ENCODE data around the gene NAIF1. TPM values are rescaled to one million over a fixed set of nuclear protein-coding genes. Genes with fewer than 3 reads are reported as not detected.
A peak's percentile ranks its signal among the peaks of the same experiment; 100 is the strongest.
"Not testable (repeated sequence)": the region's sequence is repeated elsewhere in the genome, so short reads cannot be mapped to it uniquely, and the experiment has no call there.

Gene NAIF1
- polyA plus RNA-seq, 1 donor from 2014 or later = 12.7 TPM

DNA sequence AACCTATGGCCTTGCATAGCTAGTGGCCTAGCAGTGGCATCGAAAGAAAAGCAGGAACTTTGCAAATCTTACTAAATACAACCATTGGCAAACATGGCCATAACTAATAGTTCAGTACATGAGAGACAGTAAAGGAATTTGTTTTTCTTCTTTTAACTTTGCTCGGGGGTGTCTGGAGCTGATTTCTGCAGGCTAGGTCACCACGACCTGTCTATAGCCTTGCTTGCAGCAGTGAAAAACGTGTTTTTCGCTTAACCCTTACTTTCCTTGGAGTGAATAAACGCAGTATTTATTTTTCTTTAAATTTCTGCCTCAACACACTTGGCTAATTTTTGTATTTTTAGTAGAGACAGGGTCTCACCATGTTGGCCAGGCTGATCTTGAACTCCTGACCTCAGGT lies 19.9 kb downstream of the NAIF1 start:
- no peak overlapping the region for H3K4me3 Mint-ChIP-seq
- peaks cover under 1% of the 10 kb centered on the region for H3K27me3 Mint-ChIP-seq
- H3K4me1 Mint-ChIP-seq = peaks cover 0 to 1% (median 1%) of the 10 kb centered on the region in 3 donors
- H3K27ac Mint-ChIP-seq = peak overlapping the region in 1 of 3 donors; percentile 23
- no peaks in the 10 kb centered on the region for H3K9me3 Mint-ChIP-seq
- H3K36me3 Mint-ChIP-seq = peaks cover 1% of the 10 kb centered on the region

DNA sequence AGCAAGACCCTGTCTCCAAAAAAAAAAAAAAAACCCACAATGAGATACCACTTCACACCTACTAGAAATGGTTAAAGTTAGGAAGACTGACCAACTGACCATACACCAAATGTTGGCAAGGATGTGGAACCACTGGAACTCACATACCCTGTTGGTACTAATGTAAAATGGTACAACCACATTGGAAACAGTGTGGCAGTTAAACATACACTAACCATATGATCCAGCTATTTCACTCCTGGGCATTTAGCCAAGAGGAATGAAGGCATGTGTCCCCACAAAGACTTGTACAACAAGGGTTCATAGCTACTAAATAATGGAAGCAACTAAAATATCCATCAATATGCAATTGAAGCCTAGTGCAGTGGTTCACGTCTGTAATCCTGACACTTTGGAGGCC lies 21.3 kb downstream of the NAIF1 start:
- Mint-ChIP-seq H3K9me3 (no peaks in the 10 kb centered on the region), H3K4me3 (no peak overlapping the region), H3K36me3 (peaks cover 1% of the 10 kb centered on the region), H3K27ac (no peak overlapping the region), H3K27me3 (peaks cover 2% of the 10 kb centered on the region), H3K4me1 (peaks cover 0 to 3% (median 1%) of the 10 kb centered on the region in 3 donors)

DNA sequence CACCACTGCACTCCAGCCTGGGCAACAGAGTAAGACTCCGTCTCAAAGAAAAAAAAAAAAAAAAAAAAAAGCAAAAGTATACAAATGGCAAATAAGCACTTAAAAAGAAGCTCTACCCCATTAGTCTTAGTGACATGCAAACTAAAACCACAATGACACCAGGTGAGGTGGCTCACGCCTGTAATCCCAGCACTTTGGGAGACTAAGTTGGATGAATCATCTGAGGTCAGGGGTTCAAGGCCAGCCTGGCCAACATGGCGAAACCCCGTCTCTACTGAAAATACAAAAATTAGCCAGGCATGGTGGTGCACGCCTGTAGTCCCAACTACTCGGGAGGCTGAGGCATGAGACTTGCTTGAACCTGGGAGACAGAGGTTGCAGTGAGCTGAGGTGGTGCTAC lies 21.7 kb downstream of the NAIF1 start:
- not testable (repeated sequence) for H3K4me3 Mint-ChIP-seq, H3K4me1 Mint-ChIP-seq, H3K36me3 Mint-ChIP-seq, H3K27ac Mint-ChIP-seq, H3K27me3 Mint-ChIP-seq, H3K9me3 Mint-ChIP-seq

DNA sequence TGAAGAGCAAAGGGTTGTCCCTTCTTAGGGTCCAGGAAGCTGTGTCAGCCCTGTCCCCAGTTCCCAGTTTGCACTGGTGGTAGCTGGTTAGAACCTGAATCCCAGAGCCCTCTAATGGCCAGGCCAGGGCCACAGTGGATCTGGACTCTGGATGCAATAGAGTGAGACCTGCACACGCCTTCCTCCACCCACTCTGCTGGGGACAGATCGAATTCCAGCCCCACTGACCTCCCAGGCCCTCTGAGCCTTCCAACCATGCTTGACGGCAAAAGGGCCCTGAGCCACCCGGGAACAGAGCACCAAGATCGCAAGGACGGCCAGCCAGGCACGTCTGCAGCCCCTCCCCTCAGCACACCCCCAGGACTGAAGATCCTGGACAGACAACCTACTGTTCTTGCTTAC lies 23.7 kb downstream of the NAIF1 start:
- Mint-ChIP-seq H3K27ac (no peak overlapping the region), H3K4me1 (peaks cover 0 to 2% (median 1%) of the 10 kb centered on the region in 3 donors), H3K36me3 (no peaks in the 10 kb centered on the region), H3K9me3 (no peaks in the 10 kb centered on the region), H3K27me3 (peaks cover 2% of the 10 kb centered on the region), H3K4me3 (no peak overlapping the region)

DNA sequence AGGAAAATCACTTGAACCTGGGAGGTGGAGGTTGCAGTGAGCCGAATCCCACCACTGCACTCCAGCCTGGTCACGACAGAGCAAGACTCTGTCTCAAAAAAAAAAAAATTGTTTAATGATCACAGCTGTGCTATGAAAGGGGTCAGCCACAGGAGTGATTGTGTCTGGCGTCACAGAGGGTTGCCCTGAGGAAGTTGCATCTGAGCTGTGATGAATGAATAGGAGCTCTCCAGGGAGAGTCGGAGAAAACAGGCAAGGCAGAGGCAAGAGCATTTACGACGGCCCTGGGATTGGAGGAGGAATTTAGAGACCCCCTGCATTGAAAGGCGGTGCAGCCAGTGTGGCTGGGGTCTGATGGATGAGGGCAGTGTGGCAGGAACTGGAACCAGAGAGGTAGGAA lies 25.1 kb downstream of the NAIF1 start:
- Mint-ChIP-seq H3K27me3 (peaks cover 2% of the 10 kb centered on the region), H3K36me3 (no peaks in the 10 kb centered on the region), H3K27ac (peak overlapping the region in 1 of 3 donors; percentile 56), H3K4me1 (peaks cover 0 to 2% (median 1%) of the 10 kb centered on the region in 3 donors), H3K9me3 (no peaks in the 10 kb centered on the region), H3K4me3 (no peak overlapping the region)

DNA sequence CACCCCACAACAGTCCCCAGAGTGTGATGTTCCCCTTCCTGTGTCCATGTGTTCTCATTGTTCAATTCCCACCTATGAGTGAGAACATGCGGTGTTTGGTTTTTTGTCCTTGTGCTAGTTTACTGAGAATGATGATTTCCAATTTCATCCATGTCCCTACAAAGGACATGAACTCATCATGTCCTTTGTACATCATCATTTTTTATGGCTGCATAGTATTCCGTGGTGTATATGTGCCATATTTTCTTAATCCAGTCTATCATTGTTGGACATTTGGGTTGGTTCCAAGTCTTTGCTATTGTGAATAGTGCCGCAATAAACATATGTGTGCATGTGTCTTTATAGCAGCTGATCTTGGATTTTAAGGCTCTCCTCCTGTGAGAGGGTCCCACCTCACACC lies 26.3 kb downstream of the NAIF1 start:
- not testable (repeated sequence) for H3K27me3 Mint-ChIP-seq, H3K4me1 Mint-ChIP-seq, H3K27ac Mint-ChIP-seq, H3K36me3 Mint-ChIP-seq, H3K4me3 Mint-ChIP-seq, H3K9me3 Mint-ChIP-seq

DNA sequence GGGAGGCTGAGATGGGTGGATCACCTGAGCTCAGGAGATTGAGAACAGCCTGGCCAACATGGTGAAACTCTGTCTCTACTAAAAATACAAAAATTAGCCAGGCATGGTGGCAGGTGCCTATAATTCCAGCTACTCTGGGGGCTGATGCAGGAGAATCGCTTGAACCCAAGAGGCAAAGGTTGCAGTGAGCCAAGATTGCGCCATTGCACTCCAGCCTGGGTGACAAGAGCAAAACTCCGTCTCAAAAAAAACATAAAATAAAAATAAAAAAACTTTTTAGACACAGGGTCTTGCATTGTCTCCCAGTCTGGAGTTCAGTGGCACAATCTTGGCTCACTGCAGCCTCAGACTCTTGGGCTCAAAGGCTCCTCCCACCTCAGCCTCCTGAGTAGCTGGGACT lies 30.6 kb downstream of the NAIF1 start:
- H3K36me3 Mint-ChIP-seq, H3K27me3 Mint-ChIP-seq: not testable (repeated sequence)
- peaks cover 16 to 21% (median 20%) of the 10 kb centered on the region in 3 donors for H3K4me1 Mint-ChIP-seq

DNA sequence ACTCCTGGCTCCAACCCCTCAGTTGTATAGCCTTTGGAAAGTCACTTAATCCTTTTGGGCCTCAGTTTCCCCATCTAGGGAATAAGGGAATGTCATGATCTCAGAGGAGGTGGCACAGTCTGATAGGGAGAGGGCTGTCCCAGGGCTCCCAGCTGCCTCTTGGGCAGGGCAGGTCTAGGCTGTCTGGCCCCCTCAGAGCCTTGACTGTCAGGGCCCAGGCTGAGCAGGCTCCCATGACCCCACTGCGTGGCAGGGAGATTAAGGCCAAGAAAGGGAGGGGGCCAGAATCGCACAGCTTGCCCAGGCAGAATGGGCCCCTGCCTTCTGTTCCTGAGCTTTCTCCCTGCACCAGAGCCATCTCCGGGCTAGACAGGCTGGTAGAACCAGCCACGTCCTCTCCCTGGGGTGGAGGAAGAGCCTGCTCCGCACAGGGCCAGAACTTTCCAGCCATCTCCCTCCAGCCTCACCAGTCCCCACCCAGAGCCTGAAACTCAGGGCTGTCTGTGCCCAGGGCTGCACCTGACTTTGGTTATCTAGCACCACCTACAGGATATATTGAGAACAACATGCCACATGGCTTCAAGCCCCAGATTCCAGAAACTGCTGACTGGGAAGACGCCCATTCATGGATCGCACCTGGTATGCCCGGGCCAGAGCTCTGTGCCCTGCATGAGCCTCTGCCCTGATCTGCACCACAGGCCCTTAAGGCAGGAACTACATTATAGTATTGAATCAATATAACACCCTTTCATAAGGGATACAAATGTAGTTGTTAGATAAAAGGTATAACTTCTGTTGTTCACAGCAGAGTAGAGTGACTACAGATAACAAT lies 32.1 kb downstream of the NAIF1 start:
- Mint-ChIP-seq H3K4me3 (peak overlapping the region in 3 of 4 donors; percentile 43 to 63 (median 59)), H3K4me1 (peaks cover 22 to 30% (median 24%) of the 10 kb centered on the region in 3 donors), H3K27ac (peak overlapping the region; percentile 71 to 89 (median 79)), H3K36me3 (peaks cover 3% of the 10 kb centered on the region), H3K9me3 (no peaks in the 10 kb centered on the region), H3K27me3 (no peaks in the 10 kb centered on the region)

More for the DNA sequence above, 30.6 kb downstream of the NAIF1 start:
- not testable (repeated sequence) for H3K4me3 Mint-ChIP-seq, H3K27ac Mint-ChIP-seq, H3K9me3 Mint-ChIP-seq

DNA sequence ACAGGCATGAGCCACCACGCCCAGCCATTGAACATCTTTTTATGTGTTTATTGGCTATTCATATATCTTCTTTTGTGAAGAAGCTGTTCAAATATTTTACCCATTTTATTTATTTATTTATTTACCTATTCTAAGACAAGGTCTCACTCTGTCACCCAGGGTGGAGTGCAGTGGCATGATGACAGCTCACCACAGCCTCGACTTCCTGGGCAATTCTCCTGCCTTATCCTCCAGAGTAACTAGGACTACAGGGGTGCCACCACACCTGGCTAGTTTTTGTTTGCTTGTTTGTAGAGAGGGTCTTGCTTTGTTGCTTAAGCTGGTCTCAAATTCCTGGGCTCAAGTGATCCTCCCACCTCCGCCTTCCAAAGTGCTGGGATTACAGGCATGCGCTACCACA lies 33.5 kb downstream of the NAIF1 start:
- Mint-ChIP-seq H3K27me3 (no peaks in the 10 kb centered on the region), H3K4me1 (peaks cover 24 to 36% (median 27%) of the 10 kb centered on the region in 3 donors), H3K4me3 (peak overlapping the region in 3 of 4 donors; percentile 46 to 75 (median 69))

DNA sequence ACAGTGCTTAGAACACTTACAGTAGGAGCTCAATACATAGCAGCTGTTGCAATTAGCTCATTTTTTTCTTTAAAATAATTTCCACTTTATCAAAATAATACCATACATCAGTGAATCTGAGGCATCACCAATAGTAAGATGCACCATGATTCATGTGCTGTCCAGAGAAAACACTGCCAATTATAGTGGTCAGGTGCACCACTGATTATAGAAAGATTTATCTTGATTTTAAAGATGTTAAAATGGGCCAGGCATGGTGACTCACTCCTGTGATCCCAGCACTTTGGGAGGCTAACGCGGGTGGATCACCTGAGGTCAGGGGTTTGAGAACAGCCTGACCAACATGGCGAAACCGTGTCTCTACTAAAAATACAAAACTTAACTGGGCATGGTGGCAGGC lies 39.4 kb downstream of the NAIF1 start:
- Mint-ChIP-seq H3K4me3 (peak overlapping the region in 3 of 4 donors; percentile 12 to 68 (median 43)), H3K27me3 (peaks cover 2% of the 10 kb centered on the region), H3K4me1 (peaks cover 25 to 56% (median 54%) of the 10 kb centered on the region in 3 donors), H3K9me3 (no peaks in the 10 kb centered on the region), H3K36me3 (peaks cover 3% of the 10 kb centered on the region), H3K27ac (peak overlapping the region; percentile 93 to 98 (median 93))

More for the DNA sequence above, 33.5 kb downstream of the NAIF1 start:
- H3K27ac Mint-ChIP-seq = peak overlapping the region; percentile 31 to 96 (median 92)
- no peaks in the 10 kb centered on the region for H3K9me3 Mint-ChIP-seq
- peaks cover 3% of the 10 kb centered on the region for H3K36me3 Mint-ChIP-seq

DNA sequence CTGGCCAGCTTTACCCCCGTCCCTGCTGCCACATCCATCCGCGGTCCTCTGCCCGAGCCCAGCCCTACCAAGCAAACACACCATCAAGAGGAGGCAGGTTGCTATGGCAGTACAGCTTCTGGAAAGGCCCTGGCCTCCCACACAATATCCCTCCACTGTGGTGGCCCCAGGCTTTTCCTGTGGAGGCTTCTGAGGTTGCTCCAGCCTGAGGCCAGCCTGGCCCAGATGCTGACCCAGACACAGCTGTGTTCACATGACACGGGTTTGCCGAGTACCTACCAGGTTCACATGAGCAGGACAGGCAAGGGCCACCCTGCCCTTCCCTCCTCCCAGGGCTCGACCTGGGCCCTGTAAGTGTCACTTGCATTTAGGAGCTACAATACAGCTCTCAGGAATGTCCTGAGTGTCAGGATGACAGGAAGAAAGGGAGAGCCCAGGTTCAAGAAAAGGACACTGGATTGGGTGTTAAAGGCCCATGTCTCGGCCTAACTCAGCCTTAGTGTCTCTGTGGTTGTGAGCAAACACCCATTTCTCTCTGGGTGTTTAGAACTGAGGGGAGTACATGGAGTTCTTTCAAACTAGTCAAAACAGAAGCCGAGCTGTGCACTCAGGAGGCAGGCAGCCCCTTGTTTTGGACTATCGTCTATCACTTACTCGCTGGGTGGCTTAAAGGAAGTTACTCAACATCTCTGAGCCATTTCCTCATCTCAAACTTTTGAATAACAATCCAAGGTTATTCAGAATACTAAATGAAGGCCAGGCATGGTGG lies 40.2 kb downstream of the NAIF1 start:
- H3K27ac Mint-ChIP-seq = peak overlapping the region; percentile 93 to 98 (median 97)
- peak overlapping the region; percentile 54 to 90 (median 66) for H3K4me3 Mint-ChIP-seq
- H3K9me3 Mint-ChIP-seq = no peaks in the 10 kb centered on the region
- H3K36me3 Mint-ChIP-seq = peaks cover 3% of the 10 kb centered on the region
- peaks cover 2% of the 10 kb centered on the region for H3K27me3 Mint-ChIP-seq
- H3K4me1 Mint-ChIP-seq = peaks cover 27 to 60% (median 58%) of the 10 kb centered on the region in 3 donors

DNA sequence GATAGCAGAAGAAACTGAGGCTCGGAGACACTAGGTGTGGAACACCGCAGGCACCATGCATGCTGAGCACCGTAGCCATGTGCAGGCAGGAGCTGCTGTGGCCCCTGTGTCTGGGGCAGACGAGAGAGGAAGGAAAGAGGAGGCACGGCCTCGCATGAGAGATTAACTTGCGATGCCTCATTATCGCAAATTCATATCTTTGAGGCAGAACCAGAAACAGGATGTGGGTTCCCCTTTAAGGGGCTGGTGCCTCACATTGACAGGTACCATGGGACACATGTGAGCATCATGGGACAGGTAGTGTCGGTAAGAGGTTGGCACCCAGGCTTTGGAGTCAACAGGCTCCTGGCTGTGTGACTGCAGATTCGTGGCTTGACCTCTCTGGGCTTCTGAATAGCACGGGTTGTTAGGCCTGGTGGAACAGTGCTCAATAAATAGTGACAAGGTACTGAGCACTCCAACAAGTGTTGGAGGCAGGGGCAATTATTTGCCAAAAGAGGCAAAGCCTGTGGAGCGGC lies 40.8 kb downstream of the NAIF1 start:
- Mint-ChIP-seq H3K4me1 (peaks cover 30 to 60% (median 57%) of the 10 kb centered on the region in 3 donors), H3K9me3 (no peaks in the 10 kb centered on the region), H3K4me3 (peak overlapping the region; percentile 29 to 90 (median 62)), H3K27me3 (peaks cover 2% of the 10 kb centered on the region), H3K27ac (peak overlapping the region; percentile 93 to 98 (median 97)), H3K36me3 (peaks cover 3% of the 10 kb centered on the region)

DNA sequence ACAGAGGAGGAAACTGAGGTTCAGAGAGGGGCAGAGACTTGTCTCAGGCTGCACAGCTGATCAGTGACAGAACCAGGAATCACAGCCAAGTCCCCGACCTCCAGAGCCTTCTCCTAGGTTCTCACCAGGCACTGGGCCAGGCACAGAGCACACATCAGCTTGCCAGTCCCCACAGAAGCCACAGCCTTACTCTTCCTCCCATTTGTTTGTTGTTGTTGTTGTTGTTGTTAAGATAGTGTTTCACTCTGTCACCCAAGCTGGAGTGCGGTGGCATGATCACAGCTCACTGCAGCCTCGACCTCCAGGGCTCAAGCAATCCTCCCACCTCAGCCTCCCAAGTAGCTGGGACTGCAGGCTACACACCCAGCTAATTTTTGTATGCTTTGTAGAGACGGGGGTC lies 41.4 kb downstream of the NAIF1 start:
- Mint-ChIP-seq H3K4me1 (peaks cover 32 to 60% (median 59%) of the 10 kb centered on the region in 3 donors), H3K36me3 (peaks cover under 1% of the 10 kb centered on the region), H3K27me3 (peaks cover 2% of the 10 kb centered on the region), H3K27ac (peak overlapping the region; percentile 93 to 98 (median 97)), H3K9me3 (no peaks in the 10 kb centered on the region), H3K4me3 (peak overlapping the region; percentile 29 to 90 (median 62))

DNA sequence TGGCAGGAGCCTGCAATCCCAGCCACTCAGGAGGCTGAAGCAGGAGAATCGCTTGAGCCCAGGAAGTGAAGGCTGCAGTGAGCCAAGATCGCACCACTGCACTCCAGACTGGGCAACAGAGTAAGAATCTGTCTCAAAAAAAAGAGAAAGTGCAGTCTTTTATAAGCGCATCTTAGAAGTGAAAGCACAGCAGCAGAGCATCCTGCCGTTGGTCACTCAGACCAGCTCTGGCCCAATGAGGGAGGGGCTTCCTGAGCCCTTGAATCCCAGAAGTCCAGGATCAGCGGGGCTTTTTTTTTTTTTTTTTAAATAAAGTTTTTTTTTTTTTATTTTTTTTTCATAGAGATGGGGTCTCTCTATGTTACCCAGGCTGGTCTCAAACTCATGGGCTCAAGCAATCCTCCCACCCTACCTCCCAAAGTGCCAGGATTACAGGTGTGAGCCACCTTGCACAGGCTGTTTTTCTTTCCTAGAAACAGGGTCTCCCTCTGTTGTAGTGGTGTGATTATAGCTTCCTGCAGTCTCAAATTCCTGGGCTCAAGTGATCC lies 42.3 kb downstream of the NAIF1 start:
- Mint-ChIP-seq H3K4me1 (peaks cover 31 to 59% (median 58%) of the 10 kb centered on the region in 3 donors), H3K36me3 (no peaks in the 10 kb centered on the region), H3K9me3 (no peaks in the 10 kb centered on the region), H3K4me3 (peak overlapping the region in 3 of 4 donors; percentile 21 to 60 (median 45)), H3K27me3 (peaks cover 2% of the 10 kb centered on the region), H3K27ac (peak overlapping the region; percentile 93 to 98 (median 97))

DNA sequence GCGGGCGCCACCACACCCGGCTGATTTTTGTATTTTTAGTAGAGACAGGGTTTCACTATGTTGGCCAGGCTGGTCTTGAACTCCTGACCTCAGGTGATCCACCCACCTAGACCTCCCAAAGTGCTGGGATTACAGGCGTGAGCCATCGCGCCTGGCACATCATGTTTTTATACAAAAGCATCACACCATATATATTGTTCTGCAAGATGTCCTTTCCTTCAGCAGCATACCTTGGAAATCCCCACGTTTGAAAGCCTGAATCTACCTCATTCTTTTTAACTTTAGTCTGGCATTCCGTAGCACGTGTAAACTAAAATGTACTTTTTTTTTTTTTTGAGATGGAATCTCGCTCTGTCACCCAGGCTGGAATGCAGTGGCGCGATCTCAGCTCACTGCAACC lies 43.4 kb downstream of the NAIF1 start:
- not testable (repeated sequence) for H3K36me3 Mint-ChIP-seq, H3K27me3 Mint-ChIP-seq, H3K9me3 Mint-ChIP-seq
- H3K4me1 Mint-ChIP-seq = peaks cover 30 to 57% (median 54%) of the 10 kb centered on the region in 3 donors
- H3K27ac Mint-ChIP-seq = peak overlapping the region; percentile 86 to 98 (median 93)
- peak overlapping the region in 2 of 4 donors; percentile 5 to 36 for H3K4me3 Mint-ChIP-seq
